K562 (cell line): ENCODE results near the gene TCEAL5. TPM values are rescaled to one million over a fixed set of nuclear protein-coding genes. Genes with fewer than 3 reads are reported as not detected.

Source experiments
- BDP1 ChIP-seq: IDR thresholded peaks from 3 replicates; pipeline ENCODE4 v1.6.1; 2011; ENCODE audit not compliant: insufficient read length, insufficient read depth
- JUND ChIP-seq, 2 experiments: IDR thresholded peaks; 2 replicates in 1 of 2; 3 replicates in 1 of 2; pipeline ENCODE4 v1.6.1; 2011; ENCODE audit warnings: borderline replicate concordance in 2 of 2, low read depth in 2 of 2, low read length in 2 of 2, improper control_type of control experiment in 1 of 2, missing biosample characterization in 1 of 2, missing genetic modification characterization in 1 of 2, missing genetic modification reagents in 1 of 2
- MIER1 ChIP-seq: fragments of 450-650 bp; IDR thresholded peaks from 2 replicates; pipeline ENCODE4 v1.6.1; 2016; ENCODE audit warnings: antibody characterized with exemption, mild to moderate bottlenecking, low read depth
- NR0B1 ChIP-seq: fragments of 450-650 bp; IDR thresholded peaks from one replicate; pipeline ENCODE4 v1.6.1; 2018; ENCODE audit warnings: mild to moderate bottlenecking, moderate library complexity; ENCODE audit not compliant: partially characterized antibody
- PCBP1 ChIP-seq: fragments of 200-400 bp; formaldehyde crosslinking; IDR thresholded peaks from 2 replicates; pipeline ENCODE4 v1.6.1; 2018; ENCODE audit warnings: mild to moderate bottlenecking, low read depth, low read length; ENCODE audit not compliant: poor library complexity, severe bottlenecking
- SMARCE1 ChIP-seq: fragments of 450-650 bp; IDR thresholded peaks from 2 replicates; pipeline ENCODE4 v1.7.1; 2016; ENCODE audit warnings: mild to moderate bottlenecking
- polyA plus RNA-seq, 8 experiments: library from polyadenylated mRNA; depleted of rRNA in 4 of 8; stranded (reverse) in 5 of 8; unstranded in 3 of 8; fragments of >200 nt; fragmentation: Nextera tagmentation in 2 of 8; fragmentation: Illumina TruSeq in 1 of 8; extraction: Ambion mirVana in 2 of 8; extraction: Trizol in 1 of 8; gene quantifications; 2 replicates each; pipeline versions ENCODE4 v1.2.1 to v1.2.3, GENCODE V29; 2011 to 2014; ENCODE audit warnings: inconsistent platforms in 1 of 8, missing spikeins in 1 of 8
- total RNA-seq, 7 experiments: library from RNA; depleted of rRNA in 6 of 7; stranded (reverse); fragments of >200 nt in 6 of 7; fragmentation: Illumina TruSeq in 2 of 7; extraction: Trizol in 2 of 7; gene quantifications; 2 replicates each; pipeline versions ENCODE4 v1.2.1 to v1.2.3, GENCODE V29; 2011 to 2021; ENCODE audit warnings: low replicate concordance in 1 of 7
- TF ChIP-seq, protein P1 (sequence below): fragments of 200-600 bp; sonication (generic); IDR thresholded peaks from one replicate; pipeline ENCODE4 v1.6.1; 2012; ENCODE audit warnings: mild to moderate bottlenecking, low read depth, low read length, inconsistent platforms

TCEAL5 gene
- total and polyA plus RNA-seq, 9 of the 15 experiments (the other 6 are each of a cell fraction or from before 2014, with no cell fraction given) = 0.10 to 0.18 TPM; not detected in 7

GRCh38 chrX:103275947-103276567 is 493 bp downstream of the TCEAL5 start (continued):
- TF ChIP-seq, protein P1, sequence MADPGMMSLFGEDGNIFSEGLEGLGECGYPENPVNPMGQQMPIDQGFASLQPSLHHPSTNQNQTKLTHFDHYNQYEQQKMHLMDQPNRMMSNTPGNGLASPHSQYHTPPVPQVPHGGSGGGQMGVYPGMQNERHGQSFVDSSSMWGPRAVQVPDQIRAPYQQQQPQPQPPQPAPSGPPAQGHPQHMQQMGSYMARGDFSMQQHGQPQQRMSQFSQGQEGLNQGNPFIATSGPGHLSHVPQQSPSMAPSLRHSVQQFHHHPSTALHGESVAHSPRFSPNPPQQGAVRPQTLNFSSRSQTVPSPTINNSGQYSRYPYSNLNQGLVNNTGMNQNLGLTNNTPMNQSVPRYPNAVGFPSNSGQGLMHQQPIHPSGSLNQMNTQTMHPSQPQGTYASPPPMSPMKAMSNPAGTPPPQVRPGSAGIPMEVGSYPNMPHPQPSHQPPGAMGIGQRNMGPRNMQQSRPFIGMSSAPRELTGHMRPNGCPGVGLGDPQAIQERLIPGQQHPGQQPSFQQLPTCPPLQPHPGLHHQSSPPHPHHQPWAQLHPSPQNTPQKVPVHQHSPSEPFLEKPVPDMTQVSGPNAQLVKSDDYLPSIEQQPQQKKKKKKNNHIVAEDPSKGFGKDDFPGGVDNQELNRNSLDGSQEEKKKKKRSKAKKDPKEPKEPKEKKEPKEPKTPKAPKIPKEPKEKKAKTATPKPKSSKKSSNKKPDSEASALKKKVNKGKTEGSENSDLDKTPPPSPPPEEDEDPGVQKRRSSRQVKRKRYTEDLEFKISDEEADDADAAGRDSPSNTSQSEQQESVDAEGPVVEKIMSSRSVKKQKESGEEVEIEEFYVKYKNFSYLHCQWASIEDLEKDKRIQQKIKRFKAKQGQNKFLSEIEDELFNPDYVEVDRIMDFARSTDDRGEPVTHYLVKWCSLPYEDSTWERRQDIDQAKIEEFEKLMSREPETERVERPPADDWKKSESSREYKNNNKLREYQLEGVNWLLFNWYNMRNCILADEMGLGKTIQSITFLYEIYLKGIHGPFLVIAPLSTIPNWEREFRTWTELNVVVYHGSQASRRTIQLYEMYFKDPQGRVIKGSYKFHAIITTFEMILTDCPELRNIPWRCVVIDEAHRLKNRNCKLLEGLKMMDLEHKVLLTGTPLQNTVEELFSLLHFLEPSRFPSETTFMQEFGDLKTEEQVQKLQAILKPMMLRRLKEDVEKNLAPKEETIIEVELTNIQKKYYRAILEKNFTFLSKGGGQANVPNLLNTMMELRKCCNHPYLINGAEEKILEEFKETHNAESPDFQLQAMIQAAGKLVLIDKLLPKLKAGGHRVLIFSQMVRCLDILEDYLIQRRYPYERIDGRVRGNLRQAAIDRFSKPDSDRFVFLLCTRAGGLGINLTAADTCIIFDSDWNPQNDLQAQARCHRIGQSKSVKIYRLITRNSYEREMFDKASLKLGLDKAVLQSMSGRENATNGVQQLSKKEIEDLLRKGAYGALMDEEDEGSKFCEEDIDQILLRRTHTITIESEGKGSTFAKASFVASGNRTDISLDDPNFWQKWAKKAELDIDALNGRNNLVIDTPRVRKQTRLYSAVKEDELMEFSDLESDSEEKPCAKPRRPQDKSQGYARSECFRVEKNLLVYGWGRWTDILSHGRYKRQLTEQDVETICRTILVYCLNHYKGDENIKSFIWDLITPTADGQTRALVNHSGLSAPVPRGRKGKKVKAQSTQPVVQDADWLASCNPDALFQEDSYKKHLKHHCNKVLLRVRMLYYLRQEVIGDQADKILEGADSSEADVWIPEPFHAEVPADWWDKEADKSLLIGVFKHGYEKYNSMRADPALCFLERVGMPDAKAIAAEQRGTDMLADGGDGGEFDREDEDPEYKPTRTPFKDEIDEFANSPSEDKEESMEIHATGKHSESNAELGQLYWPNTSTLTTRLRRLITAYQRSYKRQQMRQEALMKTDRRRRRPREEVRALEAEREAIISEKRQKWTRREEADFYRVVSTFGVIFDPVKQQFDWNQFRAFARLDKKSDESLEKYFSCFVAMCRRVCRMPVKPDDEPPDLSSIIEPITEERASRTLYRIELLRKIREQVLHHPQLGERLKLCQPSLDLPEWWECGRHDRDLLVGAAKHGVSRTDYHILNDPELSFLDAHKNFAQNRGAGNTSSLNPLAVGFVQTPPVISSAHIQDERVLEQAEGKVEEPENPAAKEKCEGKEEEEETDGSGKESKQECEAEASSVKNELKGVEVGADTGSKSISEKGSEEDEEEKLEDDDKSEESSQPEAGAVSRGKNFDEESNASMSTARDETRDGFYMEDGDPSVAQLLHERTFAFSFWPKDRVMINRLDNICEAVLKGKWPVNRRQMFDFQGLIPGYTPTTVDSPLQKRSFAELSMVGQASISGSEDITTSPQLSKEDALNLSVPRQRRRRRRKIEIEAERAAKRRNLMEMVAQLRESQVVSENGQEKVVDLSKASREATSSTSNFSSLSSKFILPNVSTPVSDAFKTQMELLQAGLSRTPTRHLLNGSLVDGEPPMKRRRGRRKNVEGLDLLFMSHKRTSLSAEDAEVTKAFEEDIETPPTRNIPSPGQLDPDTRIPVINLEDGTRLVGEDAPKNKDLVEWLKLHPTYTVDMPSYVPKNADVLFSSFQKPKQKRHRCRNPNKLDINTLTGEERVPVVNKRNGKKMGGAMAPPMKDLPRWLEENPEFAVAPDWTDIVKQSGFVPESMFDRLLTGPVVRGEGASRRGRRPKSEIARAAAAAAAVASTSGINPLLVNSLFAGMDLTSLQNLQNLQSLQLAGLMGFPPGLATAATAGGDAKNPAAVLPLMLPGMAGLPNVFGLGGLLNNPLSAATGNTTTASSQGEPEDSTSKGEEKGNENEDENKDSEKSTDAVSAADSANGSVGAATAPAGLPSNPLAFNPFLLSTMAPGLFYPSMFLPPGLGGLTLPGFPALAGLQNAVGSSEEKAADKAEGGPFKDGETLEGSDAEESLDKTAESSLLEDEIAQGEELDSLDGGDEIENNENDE = no peak
- TF ChIP-seq BDP1 (no peak), NR0B1 (no peak), SMARCE1 (no peak), JUND (IDR thresholded peaks at IDR 0.05; ENCODE audit: borderline replicate concordance, low read depth, low read length) (no peak), JUND (tag; IDR thresholded peaks at IDR 0.05; ENCODE audit: borderline replicate concordance, low read depth, low read length) (no peak), PCBP1 (no peak), MIER1 (no peak)
